A673 (cell line): ENCODE measurements around the gene BLOC1S5. TPM values are rescaled to one million over a fixed set of nuclear protein-coding genes. Genes with fewer than 3 reads are reported as not detected.

ENCODE experiments used
- BruUV-seq: library from RNA; stranded (reverse); fragments of 400-500 nt; replicated peaks from 2 replicates; lab custom pipeline; 2021; lab: Mats Ljungman, UMichigan
- CTCF ChIA-PET: fragments of 300-600 bp; sonication (Branson Sonifier 250); formaldehyde crosslinking; loops from one replicate; lab custom pipeline; 2022; ENCODE audit warnings: antibody characterized with exemption; lab: Charles Lee
- POLR2A ChIA-PET: fragments of 300-600 bp; sonication (Branson Sonifier 250); formaldehyde crosslinking; loops from one replicate; lab custom pipeline; 2022; ENCODE audit warnings: antibody characterized with exemption; ENCODE audit not compliant: low non-redundant PET; lab: Charles Lee
- DNase-seq: peaks from one replicate; pipeline ENCODE4 v3.0.0-alpha.2; 2015; ENCODE audit warnings: low spot score
- H3K27ac ChIP-seq: fragments of 200-600 bp; sonication (generic); 2 replicates; pipeline ENCODE4 v1.5.1; 2016; ENCODE audit warnings: mixed run types, low read depth, mild to moderate bottlenecking, mixed read lengths, antibody characterized with exemption, low read length; ENCODE audit not compliant: poor library complexity, severe bottlenecking
- H3K27me3 ChIP-seq: fragments of 200-600 bp; sonication (generic); replicated peaks from 2 replicates; pipeline ENCODE4 v1.6.1; 2017; ENCODE audit warnings: mixed run types, low read depth, mild to moderate bottlenecking, mixed read lengths, antibody characterized with exemption, low read length; ENCODE audit not compliant: insufficient read depth, poor library complexity
- H3K36me3 ChIP-seq: fragments of 200-600 bp; sonication (generic); 2 replicates; pipeline ENCODE4 v1.6.1; 2016; ENCODE audit warnings: mixed run types, mild to moderate bottlenecking, mixed read lengths, antibody characterized with exemption, low read length; ENCODE audit not compliant: insufficient read depth, poor library complexity, severe bottlenecking
- H3K4me1 ChIP-seq: fragments of 200-600 bp; sonication (generic); 2 replicates; pipeline ENCODE4 v1.6.1; 2017; ENCODE audit warnings: mixed run types, mild to moderate bottlenecking, mixed read lengths, antibody characterized with exemption, low read length; ENCODE audit not compliant: insufficient read depth, poor library complexity, severe bottlenecking
- H3K4me3 ChIP-seq: fragments of 200-600 bp; sonication (generic); 2 replicates; pipeline ENCODE4 v1.5.1; 2016; ENCODE audit warnings: low read depth, mixed run types, mild to moderate bottlenecking, mixed read lengths, low read length; ENCODE audit not compliant: poor library complexity, severe bottlenecking
- H3K9me3 ChIP-seq: fragments of 200-600 bp; sonication (generic); 2 replicates; pipeline ENCODE4 v1.6.1; 2016; ENCODE audit warnings: mixed run types, low read depth, mild to moderate bottlenecking, mixed read lengths, antibody characterized with exemption, low read length; ENCODE audit not compliant: poor library complexity, severe bottlenecking
- EZH2 ChIP-seq: fragments of 200-600 bp; sonication (generic); IDR thresholded peaks from 2 replicates; pipeline ENCODE4 v1.6.1; 2017; ENCODE audit warnings: borderline replicate concordance, low read depth, mild to moderate bottlenecking, mixed read lengths, antibody characterized with exemption, low read length; ENCODE audit not compliant: poor library complexity, severe bottlenecking
- intact Hi-C: fragments of 100-400 bp; cut with micrococcal nuclease; formaldehyde crosslinking; loops from one replicate; pipeline ENCODE4 v1.10.0; 2022; ENCODE audit not compliant: unreplicated experiment
- total RNA-seq: library from RNA; stranded (reverse); gene quantifications from 2 replicates; pipeline ENCODE4 v1.2.3, GENCODE V29; 2021
- TF ChIP-seq, protein P1 (sequence below): fragments of 300-800, 200-600 bp; sonication (generic); conservative IDR thresholded peaks from 2 replicates; pipeline ENCODE4 v1.5.1; 2017; ENCODE audit warnings: low read depth, mild to moderate bottlenecking, antibody characterized with exemption, low read length, moderate library complexity, mixed read lengths

The BLOC1S5 gene
- total RNA-seq, 1 experiment from 2014 or later, result 21.8 TPM

DNA sequence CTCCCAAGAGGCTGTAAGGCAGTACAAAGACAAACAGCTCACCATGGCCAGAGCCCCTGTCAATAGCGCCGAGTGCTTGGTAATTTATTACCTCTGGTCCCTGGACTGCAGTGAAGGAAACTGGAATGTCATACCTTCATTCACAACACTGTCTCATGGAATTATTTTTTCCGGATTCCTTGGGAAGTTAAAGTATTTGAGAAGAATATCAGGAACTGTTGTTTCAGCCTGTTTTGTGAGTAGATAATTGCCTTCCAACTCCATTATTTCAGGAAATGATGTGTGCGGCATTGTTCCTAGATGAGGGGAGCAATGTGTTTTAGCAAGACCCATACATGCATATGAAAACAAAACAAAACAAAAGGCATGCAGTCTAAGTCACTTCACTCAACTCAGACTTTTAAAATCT lies 64.0 kb downstream of the BLOC1S5 start:
- no peaks in the 10 kb centered on the region for H3K27me3 ChIP-seq
- no peak for TF ChIP-seq EZH2
- TF ChIP-seq, protein P1, sequence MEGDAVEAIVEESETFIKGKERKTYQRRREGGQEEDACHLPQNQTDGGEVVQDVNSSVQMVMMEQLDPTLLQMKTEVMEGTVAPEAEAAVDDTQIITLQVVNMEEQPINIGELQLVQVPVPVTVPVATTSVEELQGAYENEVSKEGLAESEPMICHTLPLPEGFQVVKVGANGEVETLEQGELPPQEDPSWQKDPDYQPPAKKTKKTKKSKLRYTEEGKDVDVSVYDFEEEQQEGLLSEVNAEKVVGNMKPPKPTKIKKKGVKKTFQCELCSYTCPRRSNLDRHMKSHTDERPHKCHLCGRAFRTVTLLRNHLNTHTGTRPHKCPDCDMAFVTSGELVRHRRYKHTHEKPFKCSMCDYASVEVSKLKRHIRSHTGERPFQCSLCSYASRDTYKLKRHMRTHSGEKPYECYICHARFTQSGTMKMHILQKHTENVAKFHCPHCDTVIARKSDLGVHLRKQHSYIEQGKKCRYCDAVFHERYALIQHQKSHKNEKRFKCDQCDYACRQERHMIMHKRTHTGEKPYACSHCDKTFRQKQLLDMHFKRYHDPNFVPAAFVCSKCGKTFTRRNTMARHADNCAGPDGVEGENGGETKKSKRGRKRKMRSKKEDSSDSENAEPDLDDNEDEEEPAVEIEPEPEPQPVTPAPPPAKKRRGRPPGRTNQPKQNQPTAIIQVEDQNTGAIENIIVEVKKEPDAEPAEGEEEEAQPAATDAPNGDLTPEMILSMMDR, result no peak
- POLR2A ChIA-PET, result no interaction called here
- CTCF ChIA-PET, result no interaction called here
- H3K9me3 ChIP-seq, result no peaks in the 10 kb centered on the region
- DNase-seq, result no peak
- intact Hi-C loops, result no loop called here
- BruUV-seq, result no TSS peak
- peaks cover 9% of the 10 kb centered on the region for H3K4me1 ChIP-seq
- H3K4me3 ChIP-seq, result no peak overlapping the region
- H3K27ac ChIP-seq, result no peak overlapping the region
- no peaks in the 10 kb centered on the region for H3K36me3 ChIP-seq

DNA sequence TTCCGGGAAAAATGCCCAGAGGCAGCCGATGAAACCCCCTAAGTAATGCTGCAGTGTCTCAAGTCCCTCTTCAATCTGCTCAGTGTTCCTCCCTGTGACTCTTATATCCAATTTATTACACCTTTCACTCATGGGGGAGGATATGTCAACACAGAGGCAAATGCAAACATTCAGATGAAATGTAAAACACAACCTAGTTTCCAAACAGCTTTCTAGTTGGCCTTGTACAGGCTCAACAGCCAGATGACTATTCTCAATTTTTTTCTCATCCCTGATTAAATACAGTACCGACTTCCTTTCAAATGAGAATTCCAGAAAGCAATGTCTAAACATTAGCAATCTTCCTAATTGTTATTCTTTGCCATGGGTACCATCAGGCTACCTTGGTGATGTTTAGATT lies 65.0 kb downstream of the BLOC1S5 start:
- no peak for DNase-seq
- no peaks in the 10 kb centered on the region for H3K36me3 ChIP-seq
- TF ChIP-seq EZH2, result no peak
- TF ChIP-seq, protein P1, result no peak
- no peaks in the 10 kb centered on the region for H3K27me3 ChIP-seq
- BruUV-seq, result no TSS peak
- CTCF ChIA-PET, result no interaction called here
- no peaks in the 10 kb centered on the region for H3K9me3 ChIP-seq
- H3K4me1 ChIP-seq, result peaks cover 9% of the 10 kb centered on the region
- intact Hi-C loops, result no loop called here
- H3K4me3 ChIP-seq, result no peak overlapping the region
- H3K27ac ChIP-seq, result no peak overlapping the region
- POLR2A ChIA-PET, result no interaction called here

DNA sequence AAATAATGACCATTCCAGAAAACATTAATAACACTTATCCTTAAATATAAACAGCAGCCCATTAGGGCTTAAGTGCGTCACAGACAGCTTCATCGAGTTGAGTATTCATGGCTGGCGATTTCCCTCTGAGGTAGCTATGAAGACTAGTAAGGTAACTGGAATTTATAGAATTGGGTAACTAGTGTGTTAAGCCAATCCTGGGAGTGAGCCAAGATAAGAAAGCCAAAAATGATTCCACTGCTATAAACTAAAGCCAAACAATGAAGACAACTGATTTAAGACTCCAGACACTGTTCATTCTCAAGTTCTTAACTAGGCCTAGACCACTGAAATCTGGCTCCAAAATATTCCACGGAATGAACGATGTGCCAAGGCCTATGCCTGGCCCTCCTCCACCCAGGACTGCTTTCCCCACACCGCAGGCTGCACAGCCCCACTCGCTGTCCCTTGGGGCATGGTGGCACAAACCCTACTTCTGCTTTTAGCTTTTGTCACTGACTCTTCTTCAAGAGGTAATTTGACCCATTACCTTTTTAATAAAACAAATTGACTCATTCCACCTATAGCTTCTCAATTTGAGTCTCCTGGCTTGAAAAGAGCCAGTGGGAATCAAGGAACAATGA lies 66.0 kb downstream of the BLOC1S5 start:
- TF ChIP-seq, protein P1, result no peak
- TF ChIP-seq EZH2, result no peak
- peaks cover 9% of the 10 kb centered on the region for H3K4me1 ChIP-seq
- CTCF ChIA-PET, result no interaction called here
- DNase-seq, result no peak
- no TSS peak for BruUV-seq
- no peak overlapping the region for H3K27ac ChIP-seq
- H3K4me3 ChIP-seq, result no peak overlapping the region
- H3K36me3 ChIP-seq, result no peaks in the 10 kb centered on the region
- no peaks in the 10 kb centered on the region for H3K9me3 ChIP-seq
- intact Hi-C loops, result no loop called here
- POLR2A ChIA-PET, result no interaction called here
- H3K27me3 ChIP-seq, result no peaks in the 10 kb centered on the region
